ENCODE data around the gene SAE1.

The SAE1 gene

GRCh38 chr19:47168065-47168464, 37.4 kb downstream of the SAE1 start:
- H3K9me3 Mint-ChIP-seq = no peaks in the 10 kb centered on the region
- H3K4me1 Mint-ChIP-seq = no peaks in the 10 kb centered on the region
- H3K36me3 Mint-ChIP-seq (ENCODE audit: low read depth) = peaks cover 47% of the 10 kb centered on the region
- no peak for TF ChIP-seq CTCF (IDR thresholded peaks at IDR 0.05; ENCODE audit: unreplicated experiment in 3 of 3)
- no peak overlapping the region for H3K27ac Mint-ChIP-seq
- H3K27me3 Mint-ChIP-seq (ENCODE audit: low read depth) = no peaks in the 10 kb centered on the region
- no peak overlapping the region for H3K4me3 Mint-ChIP-seq

- peaks cover 12% of the 10 kb centered on the region for H3K4me1 Mint-ChIP-seq
- no peak overlapping the region for H3K4me3 Mint-ChIP-seq
- peaks cover 61% of the 10 kb centered on the region for H3K36me3 Mint-ChIP-seq (ENCODE audit: low read depth)
- no peaks in the 10 kb centered on the region for H3K27me3 Mint-ChIP-seq (ENCODE audit: low read depth)
- H3K9me3 Mint-ChIP-seq = no peaks in the 10 kb centered on the region
- peak overlapping the region in 2 of 3 experiments; percentile 56 to 79 for H3K27ac Mint-ChIP-seq
- no peak for TF ChIP-seq CTCF (IDR thresholded peaks at IDR 0.05; ENCODE audit: unreplicated experiment in 3 of 3)
Measured at GRCh38 chr19:47172666-47173455, 42.2 kb downstream of the SAE1 start.

GRCh38 chr19:47176071-47176626, 45.5 kb downstream of the SAE1 start:
- no peaks in the 10 kb centered on the region for H3K9me3 Mint-ChIP-seq
- no peaks in the 10 kb centered on the region for H3K27me3 Mint-ChIP-seq (ENCODE audit: low read depth)
- H3K4me1 Mint-ChIP-seq = peaks cover 12% of the 10 kb centered on the region
- no peak overlapping the region for H3K4me3 Mint-ChIP-seq
- peak overlapping the region; percentile 86 to 93 (median 89) for H3K27ac Mint-ChIP-seq
- no peak for TF ChIP-seq CTCF (IDR thresholded peaks at IDR 0.05; ENCODE audit: unreplicated experiment in 3 of 3)
- H3K36me3 Mint-ChIP-seq (ENCODE audit: low read depth) = peaks cover 55% of the 10 kb centered on the region

GRCh38 chr19:47176627-47177090, 46.0 kb downstream of the SAE1 start:
- no peak for TF ChIP-seq CTCF (IDR thresholded peaks at IDR 0.05; ENCODE audit: unreplicated experiment in 3 of 3)
- Mint-ChIP-seq H3K9me3 (no peaks in the 10 kb centered on the region), H3K36me3 (ENCODE audit: low read depth) (peaks cover 55% of the 10 kb centered on the region), H3K27me3 (ENCODE audit: low read depth) (no peaks in the 10 kb centered on the region), H3K4me3 (peak overlapping the region in 1 of 3 experiments; percentile 3), H3K4me1 (peaks cover 12% of the 10 kb centered on the region), H3K27ac (peak overlapping the region; percentile 86 to 93 (median 89))

- Mint-ChIP-seq H3K27me3 (ENCODE audit: low read depth) (no peaks in the 10 kb centered on the region), H3K36me3 (ENCODE audit: low read depth) (peaks cover 53% of the 10 kb centered on the region), H3K27ac (peak overlapping the region in 1 of 3 experiments; percentile 37), H3K4me3 (no peak overlapping the region), H3K9me3 (no peaks in the 10 kb centered on the region), H3K4me1 (peaks cover 18% of the 10 kb centered on the region)
- TF ChIP-seq CTCF (IDR thresholded peaks at IDR 0.05; ENCODE audit: unreplicated experiment in 3 of 3) = no peak
Measured at GRCh38 chr19:47179653-47180310, 49.1 kb downstream of the SAE1 start.

Data from nephron (organoid).